Neural progenitor cell (in vitro differentiated cells): ENCODE results near the gene NIM1K. TPM values are rescaled to one million over a fixed set of nuclear protein-coding genes. Genes with fewer than 3 reads are reported as not detected.
A peak's percentile ranks its signal among the peaks of the same experiment; 100 is the strongest.

ENCODE experiments used
- DNase-seq: peaks from one replicate; pipeline ENCODE4 v3.0.0-alpha.2; 2016; ENCODE audit warnings: low spot score
- H2AFZ ChIP-seq: fragments of 200-600 bp; sonication (generic); replicated peaks from 2 replicates; pipeline ENCODE4 v1.6.1; 2016; ENCODE audit warnings: antibody characterized with exemption
- H3F3A ChIP-seq: fragments of 200-600 bp; sonication (generic); 2 replicates; pipeline ENCODE4 v1.6.1; 2016; ENCODE audit warnings: antibody characterized with exemption, low read depth
- H3K27ac ChIP-seq: fragments of 200-600 bp; sonication (generic); 2 replicates; pipeline ENCODE4 v1.5.1; 2016; ENCODE audit warnings: mild to moderate bottlenecking
- H3K27me3 ChIP-seq: fragments of 200-600 bp; sonication (generic); 2 replicates; pipeline ENCODE4 v1.6.1; 2016; ENCODE audit warnings: mild to moderate bottlenecking, moderate library complexity
- H3K36me3 ChIP-seq: fragments of 200-600 bp; sonication (generic); 2 replicates; pipeline ENCODE4 v1.5.1; 2016
- H3K4me1 ChIP-seq: fragments of 200-600 bp; sonication (generic); 2 replicates; pipeline ENCODE4 v1.6.1; 2016; ENCODE audit warnings: mixed run types
- H3K4me2 ChIP-seq: fragments of 200-600 bp; sonication (generic); 2 replicates; pipeline ENCODE4 v1.6.1; 2016
- H3K4me3 ChIP-seq: fragments of 200-600 bp; sonication (generic); 2 replicates; pipeline ENCODE4 v1.5.1; 2016
- H3K79me2 ChIP-seq: fragments of 200-600 bp; sonication (generic); 2 replicates; pipeline ENCODE4 v1.6.1; 2016; ENCODE audit warnings: low read depth
- H3K9ac ChIP-seq: fragments of 200-600 bp; sonication (generic); 2 replicates; pipeline ENCODE4 v1.6.1; 2016
- H3K9me3 ChIP-seq: fragments of 200-600 bp; sonication (generic); 2 replicates; pipeline ENCODE4 v1.5.1; 2016; ENCODE audit warnings: low read depth
- H4K20me1 ChIP-seq: fragments of 200-600 bp; sonication (generic); 2 replicates; pipeline ENCODE4 v1.6.1; 2016; ENCODE audit warnings: low read depth
- H3K27ac Mint-ChIP-seq: 3 replicates; pipeline ENCODE4 v1.8.0; 2021; ENCODE audit warnings: mixed read lengths
- H3K27me3 Mint-ChIP-seq: 2 replicates; pipeline ENCODE4 v1.8.0; 2022; ENCODE audit warnings: low read depth, mild to moderate bottlenecking, inconsistent platforms, moderate library complexity, mixed read lengths; ENCODE audit not compliant: insufficient read depth
- H3K36me3 Mint-ChIP-seq: 3 replicates; pipeline ENCODE4 v1.8.0; 2021; ENCODE audit warnings: mixed read lengths
- H3K4me1 Mint-ChIP-seq: 3 replicates; pipeline ENCODE4 v1.8.0; 2021; ENCODE audit warnings: mixed read lengths
- H3K4me3 Mint-ChIP-seq: 3 replicates; pipeline ENCODE4 v1.8.0; 2021; ENCODE audit warnings: mild to moderate bottlenecking, moderate library complexity, mixed read lengths
- H3K9me3 Mint-ChIP-seq: 3 replicates; pipeline ENCODE4 v1.8.0; 2020; ENCODE audit warnings: mixed read lengths
- EZH2 ChIP-seq: fragments of 200-600 bp; sonication (generic); IDR thresholded peaks from 2 replicates; pipeline ENCODE4 v1.6.1; 2017; ENCODE audit warnings: antibody characterized with exemption, mild to moderate bottlenecking, moderate library complexity
- EZH2phosphoT487 ChIP-seq: fragments of 200-600 bp; sonication (generic); IDR thresholded peaks from 2 replicates; pipeline ENCODE4 v1.6.1; 2017; ENCODE audit warnings: antibody characterized with exemption
- total RNA-seq: library from RNA; depleted of rRNA; stranded (reverse); fragments of >200 nt; gene quantifications from 2 replicates; pipeline ENCODE4 v1.2.3, GENCODE V29; 2015; ENCODE audit warnings: low replicate concordance
- TF ChIP-seq, protein P1 (sequence below): fragments of 200-600 bp; sonication (generic); IDR thresholded peaks from 2 replicates; pipeline ENCODE4 v1.5.1; 2017; ENCODE audit warnings: antibody characterized with exemption, mild to moderate bottlenecking

NIM1K gene
- total RNA-seq, 1 donor from 2014 or later: not detected

DNA sequence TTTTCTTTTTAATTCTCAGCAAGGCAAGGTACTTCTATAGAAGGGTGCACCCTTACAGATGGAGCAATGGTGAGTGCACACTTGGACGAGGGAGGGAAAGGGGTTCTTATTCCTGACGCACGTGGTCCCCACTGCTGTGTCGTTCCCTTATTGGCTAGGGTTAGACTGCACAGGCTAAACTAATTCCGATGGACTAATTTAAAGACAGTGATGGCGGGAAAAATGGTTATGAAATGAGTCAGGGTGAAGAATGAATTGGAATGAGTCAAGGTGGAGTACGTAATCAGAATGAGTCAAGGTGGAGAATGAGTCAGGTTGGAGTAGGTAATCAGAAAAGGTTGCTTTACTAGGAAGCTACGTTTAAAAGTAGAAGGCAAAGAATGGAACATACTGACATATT, 123.2 kb downstream of the NIM1K start:
- H3K4me3 ChIP-seq: no peak overlapping the region
- Mint-ChIP-seq H3K27me3 (peaks cover 9% of the 10 kb centered on the region), H3K4me3 (no peak overlapping the region), H3K4me1 (peaks cover 33% of the 10 kb centered on the region), H3K36me3 (peaks cover 20% of the 10 kb centered on the region), H3K9me3 (peaks cover 29% of the 10 kb centered on the region), H3K27ac (peak overlapping the region; percentile 26)
- no peak overlapping the region for H3K4me2 ChIP-seq
- H3F3A ChIP-seq: peaks cover 28% of the 10 kb centered on the region
- TF ChIP-seq, protein P1, sequence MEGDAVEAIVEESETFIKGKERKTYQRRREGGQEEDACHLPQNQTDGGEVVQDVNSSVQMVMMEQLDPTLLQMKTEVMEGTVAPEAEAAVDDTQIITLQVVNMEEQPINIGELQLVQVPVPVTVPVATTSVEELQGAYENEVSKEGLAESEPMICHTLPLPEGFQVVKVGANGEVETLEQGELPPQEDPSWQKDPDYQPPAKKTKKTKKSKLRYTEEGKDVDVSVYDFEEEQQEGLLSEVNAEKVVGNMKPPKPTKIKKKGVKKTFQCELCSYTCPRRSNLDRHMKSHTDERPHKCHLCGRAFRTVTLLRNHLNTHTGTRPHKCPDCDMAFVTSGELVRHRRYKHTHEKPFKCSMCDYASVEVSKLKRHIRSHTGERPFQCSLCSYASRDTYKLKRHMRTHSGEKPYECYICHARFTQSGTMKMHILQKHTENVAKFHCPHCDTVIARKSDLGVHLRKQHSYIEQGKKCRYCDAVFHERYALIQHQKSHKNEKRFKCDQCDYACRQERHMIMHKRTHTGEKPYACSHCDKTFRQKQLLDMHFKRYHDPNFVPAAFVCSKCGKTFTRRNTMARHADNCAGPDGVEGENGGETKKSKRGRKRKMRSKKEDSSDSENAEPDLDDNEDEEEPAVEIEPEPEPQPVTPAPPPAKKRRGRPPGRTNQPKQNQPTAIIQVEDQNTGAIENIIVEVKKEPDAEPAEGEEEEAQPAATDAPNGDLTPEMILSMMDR: no peak
- TF ChIP-seq EZH2: no peak
- TF ChIP-seq EZH2phosphoT487: no peak
- no peak for DNase-seq
- peaks cover 5% of the 10 kb centered on the region for H3K36me3 ChIP-seq
- H3K4me1 ChIP-seq: peaks cover 29% of the 10 kb centered on the region
- H3K9ac ChIP-seq: no peak overlapping the region
- H4K20me1 ChIP-seq: peaks cover 28% of the 10 kb centered on the region
- no peak overlapping the region for H3K27ac ChIP-seq
- peaks cover 38% of the 10 kb centered on the region for H3K79me2 ChIP-seq
- H2AFZ ChIP-seq: no peak overlapping the region
- H3K27me3 ChIP-seq: no peaks in the 10 kb centered on the region
- no peaks in the 10 kb centered on the region for H3K9me3 ChIP-seq

DNA sequence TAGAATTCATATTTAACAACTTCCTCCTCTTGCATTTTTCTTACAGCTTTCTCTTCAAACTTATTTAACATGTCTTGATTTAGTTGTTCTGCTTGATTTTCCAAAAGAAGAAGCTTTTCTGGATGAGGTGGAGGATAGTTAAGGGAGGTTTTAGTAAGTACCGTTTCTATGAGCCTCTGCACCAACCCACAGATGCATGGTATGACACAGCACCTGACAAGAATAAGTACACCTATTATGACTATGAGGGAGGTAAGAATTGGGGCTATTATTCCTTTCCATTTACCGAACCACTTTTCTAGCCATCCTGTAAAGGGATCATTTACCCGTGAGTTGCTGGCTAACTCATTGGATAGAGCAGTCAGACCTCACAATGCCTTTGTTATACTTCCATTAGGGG, 123.7 kb downstream of the NIM1K start:
- Mint-ChIP-seq H3K4me1 (peaks cover 32% of the 10 kb centered on the region), H3K27ac (peak overlapping the region; percentile 26), H3K27me3 (peaks cover 9% of the 10 kb centered on the region), H3K9me3 (peaks cover 29% of the 10 kb centered on the region), H3K36me3 (peaks cover 20% of the 10 kb centered on the region), H3K4me3 (no peak overlapping the region)
- Histone ChIP-seq H3K4me1 (peaks cover 25% of the 10 kb centered on the region), H3K27ac (no peak overlapping the region), H4K20me1 (peaks cover 24% of the 10 kb centered on the region), H3K4me2 (no peak overlapping the region), H3K4me3 (no peak overlapping the region), H3F3A (peaks cover 23% of the 10 kb centered on the region), H2AFZ (no peak overlapping the region), H3K9me3 (no peaks in the 10 kb centered on the region), H3K9ac (no peak overlapping the region), H3K36me3 (peaks cover 5% of the 10 kb centered on the region), H3K27me3 (no peaks in the 10 kb centered on the region), H3K79me2 (peaks cover 34% of the 10 kb centered on the region)
- no peak for DNase-seq
- no peak for TF ChIP-seq EZH2phosphoT487
- TF ChIP-seq EZH2: no peak
- TF ChIP-seq, protein P1: no peak

DNA sequence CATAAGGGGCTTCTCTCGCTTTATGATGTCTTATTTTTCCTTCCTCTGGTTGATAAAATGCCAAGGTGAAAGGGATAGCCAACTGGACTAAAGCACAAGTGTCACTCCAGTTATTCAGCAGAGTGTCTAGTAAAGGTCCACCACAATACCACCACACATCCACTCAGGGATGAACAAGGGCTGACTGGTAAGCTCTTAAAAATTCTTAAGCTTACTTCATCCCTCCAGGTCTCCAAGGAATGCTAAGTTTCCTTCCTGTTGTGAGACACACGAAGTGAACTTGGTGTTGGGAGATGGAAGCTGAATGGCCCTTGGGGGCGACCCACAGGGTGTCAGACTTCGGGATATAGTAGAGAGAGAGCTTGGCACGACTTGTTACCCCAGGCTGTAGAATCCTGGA, 124.4 kb downstream of the NIM1K start:
- H3K4me1 ChIP-seq: peaks cover 19% of the 10 kb centered on the region
- peaks cover 21% of the 10 kb centered on the region for H3F3A ChIP-seq
- Mint-ChIP-seq H3K4me1 (peaks cover 26% of the 10 kb centered on the region), H3K27me3 (peaks cover 9% of the 10 kb centered on the region), H3K9me3 (peaks cover 29% of the 10 kb centered on the region), H3K4me3 (no peak overlapping the region), H3K36me3 (peaks cover 18% of the 10 kb centered on the region), H3K27ac (peak overlapping the region; percentile 51)
- TF ChIP-seq, protein P1: no peak
- TF ChIP-seq EZH2phosphoT487 (no peak), EZH2 (no peak)
- H3K4me3 ChIP-seq: no peak overlapping the region
- H2AFZ ChIP-seq: no peak overlapping the region
- H3K27ac ChIP-seq: no peak overlapping the region
- H3K27me3 ChIP-seq: no peaks in the 10 kb centered on the region
- no peaks in the 10 kb centered on the region for H3K9me3 ChIP-seq
- H3K4me2 ChIP-seq: no peak overlapping the region
- peaks cover 17% of the 10 kb centered on the region for H4K20me1 ChIP-seq
- DNase-seq: no peak
- peaks cover 3% of the 10 kb centered on the region for H3K36me3 ChIP-seq
- no peak overlapping the region for H3K9ac ChIP-seq
- H3K79me2 ChIP-seq: peaks cover 26% of the 10 kb centered on the region
